Measurements from ENCODE around the gene C1QTNF8.
"Not testable (repeated sequence)": the region's sequence is repeated elsewhere in the genome, so short reads cannot be mapped to it uniquely, and the experiment has no call there.

C1QTNF8 gene

GRCh38 chr16:1091992-1092552 lies 4.0 kb downstream of the C1QTNF8 start:
- DNase-seq = no peak

GRCh38 chr16:1090620-1091587 lies 5.1 kb downstream of the C1QTNF8 start:
- no peak for DNase-seq

- DNase-seq = no peak
Observed at GRCh38 chr16:1089822-1090619, 6.0 kb downstream of the C1QTNF8 start.

GRCh38 chr16:1089439-1089821 lies 6.6 kb downstream of the C1QTNF8 start:
- no peak for DNase-seq

GRCh38 chr16:1088295-1089170 lies 7.5 kb downstream of the C1QTNF8 start:
- no peak for DNase-seq

- DNase-seq = not testable (repeated sequence)
Observed at GRCh38 chr16:1086443-1086842, 9.6 kb downstream of the C1QTNF8 start.

GRCh38 chr16:1084971-1085370 lies 11.1 kb downstream of the C1QTNF8 start:
- DNase-seq = no peak

GRCh38 chr16:1082952-1083675 lies 12.9 kb downstream of the C1QTNF8 start:
- no peak for DNase-seq

GRCh38 chr16:1082266-1082951 lies 13.6 kb downstream of the C1QTNF8 start:
- no peak for DNase-seq

- no peak for DNase-seq
Observed at GRCh38 chr16:1081734-1082265, 14.2 kb downstream of the C1QTNF8 start.

- no peak for DNase-seq
Observed at GRCh38 chr16:1080801-1081733, 15.0 kb downstream of the C1QTNF8 start.

- no peak for DNase-seq
Observed at GRCh38 chr16:1079786-1080525, 16.1 kb downstream of the C1QTNF8 start.

- DNase-seq = no peak
Observed at GRCh38 chr16:1079341-1079740, 16.7 kb downstream of the C1QTNF8 start.

GRCh38 chr16:1078579-1079021 lies 17.4 kb downstream of the C1QTNF8 start:
- no peak for DNase-seq

GRCh38 chr16:1077877-1078578 lies 18.0 kb downstream of the C1QTNF8 start:
- no peak for DNase-seq

GRCh38 chr16:1076801-1077576 lies 19.1 kb downstream of the C1QTNF8 start:
- no peak for DNase-seq

GRCh38 chr16:1075546-1075945 lies 20.5 kb downstream of the C1QTNF8 start:
- no peak for DNase-seq

- DNase-seq = no peak
Observed at GRCh38 chr16:1074379-1074649, 21.7 kb downstream of the C1QTNF8 start.
